DOHH2 (cell line): ENCODE data around the gene EML6.

Experiments
- CTCF ChIP-seq: fragments of 200-600 bp; sonication (generic); IDR thresholded peaks from one replicate; pipeline ENCODE4 v1.5.1; 2014; ENCODE audit warnings: antibody characterized with exemption, mild to moderate bottlenecking, low read depth, low read length; ENCODE audit not compliant: poor library complexity, severe bottlenecking
- EZH2phosphoT487 ChIP-seq: fragments of 200-600 bp; sonication (generic); IDR thresholded peaks from 2 replicates; pipeline ENCODE4 v1.6.1; 2017; ENCODE audit warnings: borderline replicate concordance, mild to moderate bottlenecking, antibody characterized with exemption, low read length, moderate library complexity, mixed read lengths

GRCh38 chr2:54710216-54710615, 13.2 kb upstream of the EML6 start:
- no peak for TF ChIP-seq CTCF
- no peak for TF ChIP-seq EZH2phosphoT487
